B cell (primary cell): ENCODE results near the gene CYTH4.

Experiments used
- EZH2 ChIP-seq: IDR thresholded peaks from 2 replicates; pipeline ENCODE4 v1.6.1; 2012; ENCODE audit warnings: borderline replicate concordance, low read depth, mild to moderate bottlenecking, moderate library complexity, low read length; ENCODE audit not compliant: insufficient read depth, poor library complexity, severe bottlenecking
- TF ChIP-seq, protein P1 (sequence below): fragments of 200-600 bp; IDR thresholded peaks from one replicate; pipeline ENCODE4 v1.8.0; 2022; ENCODE audit warnings: antibody characterized with exemption, mild to moderate bottlenecking

DNA sequence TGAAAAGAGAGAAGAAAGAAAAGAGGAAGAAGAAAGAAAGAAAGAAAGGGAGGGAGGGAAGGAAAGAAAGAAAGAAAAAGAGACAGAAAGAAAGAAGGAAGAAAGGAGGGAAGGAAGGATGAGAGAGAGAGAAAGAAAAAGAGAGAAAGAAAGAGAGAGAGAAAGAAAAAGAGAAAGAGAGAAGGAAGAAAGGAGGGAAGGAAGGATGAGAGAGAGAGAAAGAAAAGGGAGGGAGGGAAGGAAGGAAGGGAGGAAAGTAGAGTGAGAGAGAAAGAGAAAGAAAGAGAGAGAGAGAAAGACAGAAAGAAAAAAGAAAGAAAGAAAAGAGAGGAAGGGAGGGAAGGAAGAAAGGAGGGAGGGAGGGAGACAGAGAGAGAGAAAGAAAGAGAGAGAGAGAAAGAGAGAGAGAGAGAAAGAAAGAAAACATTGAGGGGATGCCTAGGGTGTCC lies 26.7 kb upstream of the CYTH4 start:
- TF ChIP-seq, protein P1, sequence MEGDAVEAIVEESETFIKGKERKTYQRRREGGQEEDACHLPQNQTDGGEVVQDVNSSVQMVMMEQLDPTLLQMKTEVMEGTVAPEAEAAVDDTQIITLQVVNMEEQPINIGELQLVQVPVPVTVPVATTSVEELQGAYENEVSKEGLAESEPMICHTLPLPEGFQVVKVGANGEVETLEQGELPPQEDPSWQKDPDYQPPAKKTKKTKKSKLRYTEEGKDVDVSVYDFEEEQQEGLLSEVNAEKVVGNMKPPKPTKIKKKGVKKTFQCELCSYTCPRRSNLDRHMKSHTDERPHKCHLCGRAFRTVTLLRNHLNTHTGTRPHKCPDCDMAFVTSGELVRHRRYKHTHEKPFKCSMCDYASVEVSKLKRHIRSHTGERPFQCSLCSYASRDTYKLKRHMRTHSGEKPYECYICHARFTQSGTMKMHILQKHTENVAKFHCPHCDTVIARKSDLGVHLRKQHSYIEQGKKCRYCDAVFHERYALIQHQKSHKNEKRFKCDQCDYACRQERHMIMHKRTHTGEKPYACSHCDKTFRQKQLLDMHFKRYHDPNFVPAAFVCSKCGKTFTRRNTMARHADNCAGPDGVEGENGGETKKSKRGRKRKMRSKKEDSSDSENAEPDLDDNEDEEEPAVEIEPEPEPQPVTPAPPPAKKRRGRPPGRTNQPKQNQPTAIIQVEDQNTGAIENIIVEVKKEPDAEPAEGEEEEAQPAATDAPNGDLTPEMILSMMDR = peak; percentile 42
- TF ChIP-seq EZH2 = no peak
